HG02981 (cell line): ENCODE data around the gene PRKN.

ENCODE experiments used
- ATAC-seq: cut with Tn5 transposase; IDR thresholded peaks from one replicate; pipeline ENCODE4 v1.9.1; 2021; ENCODE audit warnings: mild to moderate bottlenecking, moderate library complexity; ENCODE audit not compliant: unreplicated experiment

PRKN gene

DNA sequence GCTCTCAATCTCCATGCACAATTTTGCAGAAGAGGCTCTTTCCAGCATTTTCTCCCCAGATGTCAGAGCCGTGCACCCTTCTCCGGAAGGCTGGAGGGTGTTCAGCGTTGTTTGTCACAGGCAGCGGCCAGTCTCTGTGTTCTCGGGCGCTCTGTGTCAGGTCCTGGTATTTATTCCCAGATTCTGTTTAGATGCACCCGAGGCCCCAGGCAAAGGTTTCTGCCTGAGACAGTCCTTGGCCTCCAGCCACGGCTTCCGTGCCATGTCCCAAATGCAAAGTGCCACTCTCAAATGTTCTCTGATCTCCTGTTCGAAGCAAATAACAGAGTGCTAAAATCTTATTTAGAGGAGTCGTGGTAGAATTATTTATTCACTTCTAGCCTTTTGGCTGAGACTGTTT is 1313.4 kb downstream of the PRKN start:
- no peak for ATAC-seq

DNA sequence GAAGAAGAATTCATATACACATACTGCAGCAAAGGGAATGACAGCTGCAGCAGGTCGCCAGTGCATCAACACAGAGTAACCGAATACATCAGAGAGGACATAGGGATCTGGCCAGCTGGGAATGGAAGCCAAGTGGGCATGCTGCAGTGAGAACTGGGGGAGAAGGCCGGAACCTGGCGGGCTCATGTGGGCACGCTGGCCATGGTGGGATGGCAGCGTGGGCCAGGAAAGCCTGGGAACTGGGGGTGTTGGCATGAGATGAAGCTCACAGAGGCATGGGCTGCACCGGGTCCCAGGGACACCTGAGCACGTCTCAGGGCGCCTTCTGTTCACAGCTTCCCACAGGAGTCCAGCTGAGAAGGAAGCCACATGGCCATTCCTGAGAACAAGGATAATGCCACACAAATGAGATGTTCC is 1314.2 kb downstream of the PRKN start:
- ATAC-seq, result no peak

DNA sequence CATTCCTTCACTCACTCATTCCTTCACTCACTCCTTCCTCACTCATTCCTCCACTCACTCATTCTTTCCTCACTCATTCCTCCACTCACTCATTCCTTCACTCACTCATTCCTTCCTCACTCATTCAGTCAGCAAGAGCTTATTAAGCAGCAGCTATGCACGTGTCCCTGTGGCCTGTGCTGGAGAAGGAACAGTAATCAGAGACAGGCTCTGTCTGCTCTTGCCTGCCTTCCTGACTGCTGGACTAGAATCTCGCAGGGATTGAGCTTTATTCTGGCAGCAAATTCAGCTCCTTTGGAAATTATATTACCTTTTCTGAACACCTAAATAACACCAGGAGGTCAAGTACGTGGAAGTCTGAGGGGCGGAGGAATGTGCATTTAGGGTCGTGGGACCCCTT is 1314.8 kb downstream of the PRKN start:
- ATAC-seq, result no peak

- no peak for ATAC-seq
These were observed 1316.2 kb downstream of the PRKN start for GRCh38 chr6:161411265-161411944.

DNA sequence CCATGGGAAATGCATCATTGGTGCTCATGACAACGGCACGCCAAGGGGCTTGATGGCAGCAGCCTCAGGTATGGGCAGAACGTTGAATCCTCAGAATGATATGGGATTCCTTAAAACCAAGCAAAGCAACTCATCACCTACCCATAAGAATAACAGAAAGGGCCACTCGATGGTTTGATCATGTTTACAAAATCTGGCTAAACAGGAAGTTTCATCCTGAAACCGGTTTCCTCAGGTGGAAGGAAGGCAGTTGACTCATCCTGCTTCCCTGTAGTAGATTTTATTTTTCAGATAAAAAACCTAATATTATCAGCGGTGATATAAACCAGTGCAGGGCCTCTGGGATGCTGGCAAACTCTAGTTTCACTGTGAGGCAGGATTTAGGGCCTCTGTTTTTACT is 1316.8 kb downstream of the PRKN start:
- no peak for ATAC-seq

- no peak for ATAC-seq
These were observed 1317.5 kb downstream of the PRKN start for GRCh38 chr6:161410076-161410475.

GRCh38 chr6:161409353-161409752 is 1318.2 kb downstream of the PRKN start:
- no peak for ATAC-seq

GRCh38 chr6:161408041-161408440 is 1319.5 kb downstream of the PRKN start:
- no peak for ATAC-seq

DNA sequence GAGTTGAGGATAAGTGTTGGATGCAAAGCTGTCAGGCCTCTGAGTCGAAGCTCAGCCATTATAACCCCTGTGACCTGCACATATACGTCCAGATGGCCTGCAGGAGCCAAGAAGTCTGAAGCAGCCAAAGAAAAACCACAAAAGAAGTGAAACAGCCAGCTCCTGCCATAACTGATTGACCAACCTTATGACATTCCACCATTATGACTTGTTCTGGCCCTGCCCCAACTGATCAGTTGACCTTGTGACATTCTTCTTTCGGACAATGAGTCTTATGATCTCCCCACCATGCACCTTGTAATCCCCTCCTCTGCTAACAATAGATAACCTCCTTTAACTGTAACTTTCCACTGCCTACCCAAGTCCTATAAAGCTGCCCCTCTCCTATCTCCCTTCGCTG is 1320.0 kb downstream of the PRKN start:
- ATAC-seq, result no peak

DNA sequence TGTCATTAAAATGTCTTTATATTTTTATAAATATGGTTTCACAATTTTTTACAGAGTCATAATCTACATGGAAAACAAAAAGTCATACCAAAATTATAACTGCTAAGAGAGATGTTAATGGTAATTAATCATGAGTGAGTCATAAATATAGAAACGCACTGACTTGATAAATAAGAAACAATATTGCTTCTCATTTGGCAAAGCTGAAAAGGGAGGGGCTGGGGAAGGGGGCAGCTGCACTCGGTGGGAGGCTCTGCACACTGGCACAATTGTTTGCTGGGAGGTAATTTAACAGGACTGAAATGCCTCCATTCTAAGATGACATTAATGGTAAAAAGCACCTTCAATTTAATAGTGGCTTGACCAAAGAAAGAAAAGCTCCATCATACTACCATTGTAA is 1320.5 kb downstream of the PRKN start:
- no peak for ATAC-seq

GRCh38 chr6:161406646-161407045 is 1320.9 kb downstream of the PRKN start:
- no peak for ATAC-seq

GRCh38 chr6:161405418-161405817 is 1322.1 kb downstream of the PRKN start:
- no peak for ATAC-seq

- no peak for ATAC-seq
These were observed 1323.8 kb downstream of the PRKN start for GRCh38 chr6:161403717-161404116.

- ATAC-seq, result no peak
These were observed 1325.8 kb downstream of the PRKN start for GRCh38 chr6:161401587-161402309.

DNA sequence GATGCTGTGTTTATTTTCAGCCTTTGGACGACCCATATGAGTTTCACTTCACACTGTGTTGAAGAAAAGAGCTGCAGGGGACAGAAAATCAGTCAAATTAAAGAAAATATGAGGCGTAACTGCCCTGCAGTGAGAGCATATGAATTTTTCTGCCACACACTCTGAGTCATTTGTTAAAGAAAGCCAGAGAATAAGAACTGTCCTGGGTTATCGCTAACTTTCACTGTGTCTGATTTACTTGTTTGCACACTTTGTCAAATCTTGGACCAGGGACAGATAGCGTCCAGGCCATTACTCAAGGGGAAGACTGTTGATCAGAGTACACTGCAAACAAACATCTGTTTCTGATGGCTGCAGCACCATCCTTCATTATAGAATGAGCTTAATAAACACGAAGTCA is 1326.9 kb downstream of the PRKN start:
- no peak for ATAC-seq

DNA sequence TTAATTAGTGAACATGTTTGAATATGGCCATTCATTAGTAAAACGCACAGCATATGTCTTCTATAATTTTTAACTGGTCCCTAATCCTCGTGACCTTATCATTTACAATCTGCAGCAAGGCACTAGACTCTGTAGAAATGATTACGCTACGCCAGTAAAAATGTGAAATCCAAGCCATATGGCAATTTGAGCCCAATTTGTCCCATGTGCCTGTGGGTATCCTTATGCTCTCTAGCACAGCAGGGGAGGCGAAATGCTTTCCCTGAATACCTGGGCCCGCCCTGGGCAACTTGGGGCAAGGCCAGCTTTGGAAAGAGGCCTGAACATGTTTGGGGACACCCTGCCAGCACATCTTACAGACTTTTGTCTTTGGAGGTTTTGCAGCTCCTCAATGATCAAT is 1331.0 kb downstream of the PRKN start:
- ATAC-seq, result no peak

DNA sequence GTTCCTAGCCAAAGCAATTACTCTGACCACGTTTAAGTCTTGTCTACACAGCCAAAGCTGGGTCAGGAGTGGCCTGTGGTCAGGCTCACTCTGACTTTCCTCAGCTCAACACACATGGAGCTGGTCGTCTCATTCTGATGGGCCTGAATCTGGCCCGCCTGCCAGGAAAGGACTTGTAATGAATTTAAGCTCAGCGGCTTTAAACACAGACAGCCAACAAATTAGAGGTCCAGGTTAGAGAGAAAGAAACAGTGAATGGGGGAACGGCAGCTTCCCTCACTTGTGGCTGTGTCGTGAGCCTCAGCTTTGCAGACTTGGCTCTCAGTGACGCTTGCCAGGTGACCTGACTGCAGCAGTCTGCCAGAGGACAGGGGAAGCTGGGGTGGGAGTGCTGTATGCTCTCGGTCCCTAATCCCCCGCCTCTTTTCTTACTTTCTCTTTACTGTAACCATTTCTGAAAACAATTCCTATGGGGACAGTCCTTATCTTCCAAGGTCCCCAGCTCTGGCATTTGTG is 1331.8 kb downstream of the PRKN start:
- ATAC-seq, result no peak

DNA sequence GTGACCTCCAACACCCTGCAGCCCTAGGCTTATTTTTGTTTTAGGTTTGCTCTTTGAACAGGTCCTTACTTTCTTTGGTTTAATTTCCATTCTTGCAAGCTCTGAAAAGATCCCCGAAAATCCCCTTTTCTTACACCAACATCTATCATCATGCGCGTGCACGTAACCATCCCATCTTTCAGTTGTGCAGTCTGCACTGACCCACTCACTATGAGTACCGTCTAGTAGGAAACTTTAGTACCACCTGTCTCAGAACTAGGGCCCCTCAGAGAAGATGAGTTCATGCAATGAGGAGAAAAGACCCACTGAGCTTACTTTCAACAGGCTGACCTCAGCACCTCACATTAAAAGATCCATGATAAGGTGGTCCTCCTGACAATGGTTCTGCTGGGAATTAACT is 1333.1 kb downstream of the PRKN start:
- ATAC-seq, result no peak

GRCh38 chr6:161393839-161394364 is 1333.7 kb downstream of the PRKN start:
- ATAC-seq, result peak; percentile 100

GRCh38 chr6:161393292-161393691 is 1334.3 kb downstream of the PRKN start:
- ATAC-seq, result no peak

- ATAC-seq, result no peak
These were observed 1337.8 kb downstream of the PRKN start for GRCh38 chr6:161389756-161390155.

DNA sequence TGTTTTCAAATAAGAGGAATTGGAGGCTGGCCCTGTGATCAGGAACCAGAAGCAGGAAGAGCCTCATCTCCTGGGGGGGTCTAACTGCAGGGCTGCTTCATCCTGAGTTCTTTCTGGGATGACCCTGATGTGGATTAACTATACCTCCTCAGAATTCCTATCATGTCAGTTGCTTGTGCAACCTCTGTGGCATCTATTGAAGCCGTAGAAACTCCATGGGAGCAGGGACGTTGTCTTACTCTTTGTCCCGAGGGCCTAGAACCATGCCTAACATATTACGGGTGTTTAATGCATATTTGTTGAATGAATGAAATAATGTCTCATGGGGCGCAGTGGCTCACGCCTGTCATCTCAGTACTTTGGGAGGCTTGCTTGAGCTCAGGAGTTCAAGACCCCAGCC is 1343.6 kb downstream of the PRKN start:
- ATAC-seq, result no peak
